ENCODE results near the gene NBPF3.
A peak's percentile ranks its signal among the peaks of the same experiment; 100 is the strongest.
"Not testable (repeated sequence)": the region's sequence is repeated elsewhere in the genome, so short reads cannot be mapped to it uniquely, and the experiment has no call there.

NBPF3 gene

DNA sequence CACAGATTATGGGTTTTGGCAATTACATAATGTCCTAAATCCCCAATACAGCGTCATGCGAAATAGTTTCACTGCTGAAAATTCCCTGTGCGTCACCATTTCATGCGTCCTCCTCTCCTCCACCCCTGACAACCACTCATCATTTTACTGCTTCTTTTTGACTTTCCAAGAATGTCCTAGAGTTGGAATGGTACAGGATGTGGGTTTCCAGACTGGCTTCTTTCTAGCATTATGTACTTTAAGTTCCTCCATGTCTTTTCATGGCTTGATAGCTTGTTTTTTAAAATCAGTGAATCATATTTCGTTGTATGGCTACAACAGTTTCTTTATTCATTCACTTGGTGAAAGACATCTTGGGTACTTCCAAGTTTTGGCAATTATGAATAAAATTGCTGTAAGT lies 7.4 kb downstream of the NBPF3 start:
- DNase-seq (ENCODE audit: low spot score) = no peak
- no peak overlapping the region for H3K27ac ChIP-seq
- POLR2A ChIA-PET (ENCODE audit: low non-redundant PET) = no interaction called here
- TF ChIP-seq, protein P1, sequence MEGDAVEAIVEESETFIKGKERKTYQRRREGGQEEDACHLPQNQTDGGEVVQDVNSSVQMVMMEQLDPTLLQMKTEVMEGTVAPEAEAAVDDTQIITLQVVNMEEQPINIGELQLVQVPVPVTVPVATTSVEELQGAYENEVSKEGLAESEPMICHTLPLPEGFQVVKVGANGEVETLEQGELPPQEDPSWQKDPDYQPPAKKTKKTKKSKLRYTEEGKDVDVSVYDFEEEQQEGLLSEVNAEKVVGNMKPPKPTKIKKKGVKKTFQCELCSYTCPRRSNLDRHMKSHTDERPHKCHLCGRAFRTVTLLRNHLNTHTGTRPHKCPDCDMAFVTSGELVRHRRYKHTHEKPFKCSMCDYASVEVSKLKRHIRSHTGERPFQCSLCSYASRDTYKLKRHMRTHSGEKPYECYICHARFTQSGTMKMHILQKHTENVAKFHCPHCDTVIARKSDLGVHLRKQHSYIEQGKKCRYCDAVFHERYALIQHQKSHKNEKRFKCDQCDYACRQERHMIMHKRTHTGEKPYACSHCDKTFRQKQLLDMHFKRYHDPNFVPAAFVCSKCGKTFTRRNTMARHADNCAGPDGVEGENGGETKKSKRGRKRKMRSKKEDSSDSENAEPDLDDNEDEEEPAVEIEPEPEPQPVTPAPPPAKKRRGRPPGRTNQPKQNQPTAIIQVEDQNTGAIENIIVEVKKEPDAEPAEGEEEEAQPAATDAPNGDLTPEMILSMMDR (conservative IDR thresholded peaks at IDR 0.05; ENCODE audit: low read depth) = no peak
- CTCF ChIA-PET = interaction anchor here (0.7 kb wide), 1 partner anchor 123 kb away, joined by 3 read pairs; no protein-coding TSS in a partner anchor

DNA sequence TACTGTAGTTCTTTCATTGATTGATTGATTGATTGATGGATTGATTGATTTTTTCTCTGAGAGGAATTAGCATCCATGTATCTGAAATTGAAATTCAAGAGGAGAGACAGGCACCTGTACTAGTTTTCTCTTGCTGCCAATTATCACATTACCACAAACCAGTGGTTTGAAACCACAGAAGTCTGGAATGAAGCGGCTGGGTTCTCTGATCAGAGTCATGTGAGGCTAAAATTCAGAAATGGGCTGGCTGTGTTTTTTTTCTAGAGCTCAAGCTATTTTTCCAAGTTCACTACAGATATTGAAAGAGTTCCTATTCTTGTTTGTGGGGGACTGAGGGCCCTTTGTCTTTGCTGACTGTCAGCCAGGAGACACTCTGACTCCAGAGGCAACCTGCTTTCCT lies 10.0 kb downstream of the NBPF3 start:
- CTCF ChIA-PET = interaction anchor here (0.6 kb wide), 1 partner anchor 44 kb away, joined by 4 read pairs; no protein-coding TSS in a partner anchor
- no peak overlapping the region for H3K27ac ChIP-seq
- POLR2A ChIA-PET (ENCODE audit: low non-redundant PET) = no interaction called here
- DNase-seq (ENCODE audit: low spot score) = no peak
- TF ChIP-seq, protein P1 (conservative IDR thresholded peaks at IDR 0.05; ENCODE audit: low read depth) = no peak

- DNase-seq (ENCODE audit: low spot score) = no peak
- TF ChIP-seq, protein P1 (conservative IDR thresholded peaks at IDR 0.05; ENCODE audit: low read depth) = no peak
- ChIA-PET CTCF (interaction anchor here (0.7 kb wide), 1 partner anchor 551 kb away, joined by 3 read pairs; no protein-coding TSS in a partner anchor), POLR2A (ENCODE audit: low non-redundant PET) (no interaction called here)
- H3K27ac ChIP-seq = no peak overlapping the region
These were observed 11.3 kb downstream of the NBPF3 start for GRCh38 chr1:21451212-21451611.

DNA sequence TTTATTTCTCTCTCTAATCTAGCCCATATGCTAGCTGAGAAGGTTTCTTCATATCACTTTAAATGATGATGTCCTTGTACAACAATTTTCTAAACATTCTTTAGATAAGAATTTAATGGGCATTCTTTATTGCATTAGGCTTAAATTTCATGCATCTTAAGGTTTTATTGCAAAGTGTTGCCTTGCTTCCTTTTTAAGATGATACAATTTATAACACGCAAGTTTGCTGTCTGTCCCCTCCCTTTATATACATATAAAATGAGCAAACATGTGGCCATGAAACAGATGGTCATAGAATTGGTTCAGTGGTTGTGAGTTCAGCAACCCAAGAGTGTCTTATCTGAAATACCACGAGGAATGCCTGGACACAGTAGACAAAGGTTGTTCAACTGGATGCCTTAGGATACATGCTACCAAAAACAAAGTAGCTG lies 12.1 kb downstream of the NBPF3 start:
- no peak for DNase-seq (ENCODE audit: low spot score)
- ChIA-PET CTCF (interaction anchor here (0.5 kb wide), 1 partner anchor 10 kb away, joined by 3 read pairs; no protein-coding TSS in a partner anchor), POLR2A (ENCODE audit: low non-redundant PET) (no interaction called here)
- TF ChIP-seq, protein P1 (conservative IDR thresholded peaks at IDR 0.05; ENCODE audit: low read depth) = no peak
- no peak overlapping the region for H3K27ac ChIP-seq

DNA sequence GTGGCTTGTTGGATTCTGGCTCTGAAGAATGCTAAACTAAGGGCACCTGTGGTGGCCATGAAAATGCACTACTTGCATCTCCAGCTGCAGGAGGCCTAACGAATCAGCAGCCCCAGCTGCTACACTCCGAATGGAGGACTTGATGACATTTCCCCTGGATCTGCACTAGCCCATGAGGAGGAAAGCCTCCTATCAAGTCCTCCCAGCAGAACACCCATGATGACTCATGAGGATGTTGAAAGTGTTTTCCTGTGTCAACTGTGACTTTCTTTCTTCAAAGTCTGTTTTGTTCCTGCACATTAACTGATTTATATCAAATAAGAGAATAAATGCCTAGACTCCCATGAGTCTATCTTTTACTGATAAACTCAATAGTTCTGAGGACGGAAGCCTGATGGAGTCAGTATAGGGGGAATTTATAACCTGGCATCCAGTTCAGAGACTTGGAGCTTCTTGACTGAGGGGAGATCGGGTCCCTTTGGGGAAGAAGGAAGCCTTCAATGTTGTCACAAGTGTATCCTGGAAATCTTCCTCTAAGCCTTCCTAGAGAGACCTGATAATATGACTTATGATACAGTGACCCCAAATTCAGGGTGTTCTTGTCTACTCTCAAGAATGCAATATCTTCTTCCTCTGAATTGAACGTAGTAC lies 14.2 kb downstream of the NBPF3 start:
- CTCF ChIA-PET; H3K27ac ChIP-seq; POLR2A ChIA-PET (ENCODE audit: low non-redundant PET): not testable (repeated sequence)
- DNase-seq (ENCODE audit: low spot score) = peak; percentile 58

- DNase-seq (ENCODE audit: low spot score); CTCF ChIA-PET; POLR2A ChIA-PET (ENCODE audit: low non-redundant PET); H3K27ac ChIP-seq: not testable (repeated sequence)
These were observed 15.0 kb downstream of the NBPF3 start for GRCh38 chr1:21454904-21455303.

DNA sequence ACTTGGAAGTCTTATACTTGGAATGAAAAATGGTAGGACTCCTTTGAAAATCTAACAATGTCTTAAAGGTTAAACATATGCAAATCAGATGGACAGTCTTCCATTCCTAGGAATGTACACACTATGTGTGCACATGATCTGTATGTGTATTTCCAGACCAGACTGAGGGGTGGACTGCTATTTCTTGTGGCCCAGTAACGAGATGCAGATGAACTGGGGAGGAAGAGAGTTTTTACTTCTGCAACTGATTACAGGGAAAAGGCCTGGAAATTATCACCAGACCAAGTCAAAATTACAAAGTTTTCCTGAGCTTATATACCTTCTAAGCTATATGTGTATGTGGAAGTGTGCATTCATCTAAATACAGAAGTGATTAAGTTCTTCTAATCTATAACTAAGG lies 17.7 kb downstream of the NBPF3 start:
- no peak overlapping the region for H3K27ac ChIP-seq
- TF ChIP-seq, protein P1 (conservative IDR thresholded peaks at IDR 0.05; ENCODE audit: low read depth) = no peak
- ChIA-PET POLR2A (ENCODE audit: low non-redundant PET) (no interaction called here), CTCF (no interaction called here)
- DNase-seq (ENCODE audit: low spot score) = no peak

- H3K27ac ChIP-seq; DNase-seq (ENCODE audit: low spot score); POLR2A ChIA-PET (ENCODE audit: low non-redundant PET); CTCF ChIA-PET: not testable (repeated sequence)
These were observed 25.2 kb downstream of the NBPF3 start for GRCh38 chr1:21465127-21465526.

GRCh38 chr1:21467946-21468345 lies 28.0 kb downstream of the NBPF3 start:
- POLR2A ChIA-PET (ENCODE audit: low non-redundant PET); H3K27ac ChIP-seq; DNase-seq (ENCODE audit: low spot score): not testable (repeated sequence)
- CTCF ChIA-PET = interaction anchor here (0.7 kb wide), 1 partner anchor 190 kb away, joined by 3 read pairs; no protein-coding TSS in a partner anchor
